Spleen (tissue), 11 donors: ENCODE results near the gene ALG8. TPM values are rescaled to one million over a fixed set of nuclear protein-coding genes. Genes with fewer than 3 reads are reported as not detected.
"Not testable (repeated sequence)": the region's sequence is repeated elsewhere in the genome, so short reads cannot be mapped to it uniquely, and the experiment has no call there.

Source experiments
- DNase-seq: peaks from one replicate; pipeline ENCODE4 v3.0.0-alpha.2; 2020
- H3K27ac ChIP-seq, 8 donors: fragments of 200-600 bp; sonication (generic) in 7 of 8; 1 replicate in 4 of 8; 2 replicates in 4 of 8; pipeline versions ENCODE4 v1.5.0 to v1.8.0; 2016 to 2021; ENCODE audit warnings: inconsistent platforms in 4 of 8, mild to moderate bottlenecking in 4 of 8, moderate library complexity in 1 of 8
- H3K27me3 ChIP-seq, 7 donors: fragments of 200-600 bp; sonication (generic) in 6 of 7; replicated peaks in 1 of 7; 1 replicate in 4 of 7; 2 replicates in 3 of 7; pipeline versions ENCODE4 v1.5.0 to v1.8.0; 2016 to 2021; ENCODE audit warnings: inconsistent platforms in 3 of 7, mild to moderate bottlenecking in 1 of 7
- H3K36me3 ChIP-seq, 6 donors: fragments of 200-600 bp; sonication (generic) in 5 of 6; 1 replicate in 4 of 6; 2 replicates in 2 of 6; pipeline versions ENCODE4 v1.5.0 to v1.8.0; 2016 to 2021; ENCODE audit warnings: inconsistent platforms in 2 of 6
- H3K4me1 ChIP-seq, 6 donors: fragments of 200-600 bp; sonication (generic) in 5 of 6; 1 replicate in 3 of 6; 2 replicates in 3 of 6; pipeline versions ENCODE4 v1.5.0 to v1.8.0; 2016 to 2021; ENCODE audit warnings: inconsistent platforms in 3 of 6
- H3K4me3 ChIP-seq, 8 donors: fragments of 200-600 bp; sonication (generic) in 7 of 8; 1 replicate in 4 of 8; 2 replicates in 4 of 8; pipeline versions ENCODE4 v1.5.0 to v1.8.0; 2016 to 2021; ENCODE audit warnings: inconsistent platforms in 4 of 8, mild to moderate bottlenecking in 4 of 8, moderate library complexity in 2 of 8
- H3K9me3 ChIP-seq, 8 donors: fragments of 200-600 bp; sonication (generic) in 7 of 8; 1 replicate in 4 of 8; 2 replicates in 4 of 8; pipeline versions ENCODE4 v1.5.0 to v1.8.0; 2016 to 2021; ENCODE audit warnings: inconsistent platforms in 4 of 8
- CTCF ChIP-seq, 11 experiments: fragments of 200-600 bp in 7 of 11; fragments of 450-650 bp in 4 of 11; sonication (generic) in 4 of 11; IDR thresholded peaks in 8 of 11; conservative IDR thresholded peaks in 3 of 11; 1 replicate in 7 of 11; 2 replicates in 4 of 11; pipeline versions ENCODE4 v1.4.0 to v1.8.0; 2016 to 2021; ENCODE audit warnings: antibody characterized with exemption in 11 of 11, inconsistent platforms in 4 of 11, mild to moderate bottlenecking in 1 of 11
- POLR2A ChIP-seq, 3 donors: fragments of 450-650 bp; IDR thresholded peaks; one replicate each; pipeline ENCODE4 v1.5.1; 2017; ENCODE audit warnings: antibody characterized with exemption in 3 of 3, mild to moderate bottlenecking in 1 of 3
- POLR2AphosphoS5 ChIP-seq, 3 donors: sonication (generic); formaldehyde crosslinking; IDR thresholded peaks; one replicate each; pipeline ENCODE4 v1.5.1; 2017; ENCODE audit warnings: antibody characterized with exemption in 3 of 3
- WGBS, 5 donors: extraction: QIAGEN DNeasy Blood & Tissue Kit in 3 of 5; methylation state at CpG; one replicate each; pipeline versions ENCODE4 v1.1.5 to v1.1.7; 2013 to 2018; 5-methylcytosine and 5-hydroxymethylcytosine counted together
- intact Hi-C: fragments of 100-400 bp; cut with DNase I; formaldehyde crosslinking; loops from one replicate; pipeline ENCODE4 v1.15.0; 2023; ENCODE audit warnings: low total_unique reads
- polyA plus RNA-seq, 3 donors: library from polyadenylated mRNA; stranded (reverse); fragments of 200-250 nt; gene quantifications; one replicate each; pipeline ENCODE4 v1.2.1, GENCODE V29; 2013
- total RNA-seq, 7 donors: library from RNA; depleted of rRNA in 3 of 7; stranded (reverse); fragments of >200 nt in 3 of 7; fragmentation: NEBNext Ultra II Directional in 4 of 7; extraction: Animal tissue kit (Norgen Biotek cat#: 25700) in 4 of 7; gene quantifications; one replicate each; pipeline versions ENCODE4 v1.1.0 to v1.2.1, GENCODE V29; 2016 to 2021
- donor health status: healthy with polysubstance abuse.
- donor health status: DM: no; HTN: no; CAD: no; lungs with moderate emphysema.
- donor health status: DM: no; HTN: no; CAD: no.
- donor health status: Bipolar disorder and iron deficiency.
- donor health status: healthy.
- donor health status: DM: no; HTN: no; CAD: no.
- donor health status: DM: yes; HTN: yes; CAD: no.

The ALG8 gene
- total and polyA plus RNA-seq, 10 donors: 17.4 to 35.7 (median 31.3) TPM

GRCh38 chr11:78085972-78086371, 53.5 kb downstream of the ALG8 start:
- DNase-seq: no peak
- H3K36me3 ChIP-seq: no peaks in the 10 kb centered on the region
- intact Hi-C loops: no loop called here
- peaks cover 0 to 1% (median 0%) of the 10 kb centered on the region in 6 donors for H3K4me1 ChIP-seq
- H3K4me3 ChIP-seq: no peak overlapping the region
- WGBS, 5 donors: 67 to 90% (median 82%) methylated on average over 3 of the region's 3 CpGs
- no peak overlapping the region for H3K27ac ChIP-seq
- H3K27me3 ChIP-seq: no peaks in the 10 kb centered on the region
- TF ChIP-seq CTCF (IDR thresholded peaks at IDR 0.05 in 8 of 11, conservative IDR thresholded peaks at IDR 0.05 in 3 of 11): no peak
- TF ChIP-seq POLR2A (IDR thresholded peaks at IDR 0.05): no peak
- no peak for TF ChIP-seq POLR2AphosphoS5 (IDR thresholded peaks at IDR 0.05)
- H3K9me3 ChIP-seq: no peaks in the 10 kb centered on the region

GRCh38 chr11:78084506-78084905, 54.9 kb downstream of the ALG8 start:
- intact Hi-C loops, H3K27me3 ChIP-seq, DNase-seq, H3K27ac ChIP-seq, H3K9me3 ChIP-seq, H3K4me3 ChIP-seq, H3K36me3 ChIP-seq: not testable (repeated sequence)
- 83 to 95% (median 90%) methylated on average over 8 of the region's 8 CpGs for WGBS, 5 donors
- peaks cover 0 to 14% (median 6%) of the 10 kb centered on the region in 6 donors for H3K4me1 ChIP-seq

- no peak overlapping the region for H3K4me3 ChIP-seq
- TF ChIP-seq POLR2AphosphoS5 (IDR thresholded peaks at IDR 0.05): no peak
- TF ChIP-seq CTCF (IDR thresholded peaks at IDR 0.05 in 8 of 11, conservative IDR thresholded peaks at IDR 0.05 in 3 of 11): no peak
- no peak for TF ChIP-seq POLR2A (IDR thresholded peaks at IDR 0.05)
- 47 to 86% (median 76%) methylated on average over 4 of the region's 4 CpGs for WGBS, 5 donors
Observed at GRCh38 chr11:78083021-78083420, 56.4 kb downstream of the ALG8 start.

GRCh38 chr11:78082146-78082545, 57.3 kb downstream of the ALG8 start:
- DNase-seq: no peak
- H3K9me3 ChIP-seq: no peaks in the 10 kb centered on the region
- 89 to 92% (median 91%) methylated on average over 8 of the region's 8 CpGs for WGBS, 5 donors
- intact Hi-C loops: no loop called here
- no peak overlapping the region for H3K4me3 ChIP-seq
- no peak for TF ChIP-seq POLR2A (IDR thresholded peaks at IDR 0.05)
- TF ChIP-seq CTCF (IDR thresholded peaks at IDR 0.05 in 8 of 11, conservative IDR thresholded peaks at IDR 0.05 in 3 of 11): no peak
- TF ChIP-seq POLR2AphosphoS5 (IDR thresholded peaks at IDR 0.05): no peak
- no peak overlapping the region for H3K27ac ChIP-seq
- no peaks in the 10 kb centered on the region for H3K36me3 ChIP-seq
- H3K27me3 ChIP-seq: no peaks in the 10 kb centered on the region
- peaks cover 11 to 35% (median 26%) of the 10 kb centered on the region in 6 donors for H3K4me1 ChIP-seq

More at GRCh38 chr11:78083021-78083420, 56.4 kb downstream of the ALG8 start:
- intact Hi-C loops: no loop called here
- no peaks in the 10 kb centered on the region for H3K9me3 ChIP-seq
- H3K27ac ChIP-seq: no peak overlapping the region
- no peak for DNase-seq
- peaks cover 5 to 26% (median 17%) of the 10 kb centered on the region in 6 donors for H3K4me1 ChIP-seq
- no peaks in the 10 kb centered on the region for H3K27me3 ChIP-seq
- H3K36me3 ChIP-seq: no peaks in the 10 kb centered on the region

- no peak overlapping the region for H3K27ac ChIP-seq
- no peaks in the 10 kb centered on the region for H3K36me3 ChIP-seq
- 80 to 91% (median 82%) methylated on average over 6 of the region's 6 CpGs for WGBS, 5 donors
- intact Hi-C loops: no loop called here
- no peaks in the 10 kb centered on the region for H3K9me3 ChIP-seq
- peaks cover 15 to 41% (median 31%) of the 10 kb centered on the region in 6 donors for H3K4me1 ChIP-seq
- DNase-seq: no peak
- no peaks in the 10 kb centered on the region for H3K27me3 ChIP-seq
- TF ChIP-seq POLR2A (IDR thresholded peaks at IDR 0.05) (no peak), POLR2AphosphoS5 (IDR thresholded peaks at IDR 0.05) (no peak), CTCF (IDR thresholded peaks at IDR 0.05 in 8 of 11, conservative IDR thresholded peaks at IDR 0.05 in 3 of 11) (no peak)
- H3K4me3 ChIP-seq: no peak overlapping the region
Observed at GRCh38 chr11:78081583-78081982, 57.8 kb downstream of the ALG8 start.
